ENCODE data around the gene PELO.

PELO gene

DNA sequence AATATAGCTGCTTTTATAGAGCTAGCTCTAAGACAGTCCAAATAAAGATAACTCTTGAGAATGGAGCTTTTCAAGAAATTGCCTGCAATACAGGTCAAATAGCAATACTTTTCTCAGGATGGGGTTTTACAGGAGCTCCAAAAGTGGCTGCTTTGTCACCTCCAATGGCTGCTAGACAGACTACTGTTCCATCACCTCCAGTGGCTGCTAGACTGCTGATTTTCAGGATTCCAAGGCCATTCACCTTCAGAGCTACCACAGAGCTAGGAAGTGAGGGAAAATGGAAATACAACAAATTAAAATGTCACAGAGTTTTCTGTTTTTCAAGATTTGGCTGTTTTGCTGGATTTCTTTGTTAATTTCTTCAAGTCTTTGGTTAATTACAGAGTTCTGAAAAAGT, 8.5 kb upstream of the PELO start:
- no peak overlapping the region for H3K4me3 ChIP-seq (ENCODE audit: low read depth, low read length)
- H3K4me1 ChIP-seq (ENCODE audit: control insufficient read depth, insufficient read depth, low read length): no peaks in the 10 kb centered on the region
- ChIA-PET POLR2A (interaction anchor here (1.2 kb wide), 1 partner anchor 8 kb away, joined by 3 read pairs; the partner anchor contains the start of genes ITGA1 and PELO), CTCF (no interaction called here)
- H3K36me3 ChIP-seq (ENCODE audit: control insufficient read depth in 2 of 2, insufficient read depth in 1 of 2, low read length in 2 of 2): no peaks in the 10 kb centered on the region
- TF ChIP-seq ZNF16 (tag by site-specific recombination; IDR thresholded peaks at IDR 0.05; ENCODE audit: low read depth): no peak
- TF ChIP-seq, protein P1, sequence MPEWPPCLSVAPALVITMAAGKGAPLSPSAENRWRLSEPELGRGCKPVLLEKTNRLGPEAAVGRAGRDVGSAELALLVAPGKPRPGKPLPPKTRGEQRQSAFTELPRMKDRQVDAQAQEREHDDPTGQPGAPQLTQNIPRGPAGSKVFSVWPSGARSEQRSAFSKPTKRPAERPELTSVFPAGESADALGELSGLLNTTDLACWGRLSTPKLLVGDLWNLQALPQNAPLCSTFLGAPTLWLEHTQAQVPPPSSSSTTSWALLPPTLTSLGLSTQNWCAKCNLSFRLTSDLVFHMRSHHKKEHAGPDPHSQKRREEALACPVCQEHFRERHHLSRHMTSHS (tag by site-specific recombination; IDR thresholded peaks at IDR 0.05): no peak
- H3K9me3 ChIP-seq (ENCODE audit: control insufficient read depth, insufficient read depth, low read depth, low read length): no peaks in the 10 kb centered on the region
- H3K27ac ChIP-seq (ENCODE audit: extremely low read depth, low read depth, low read length): no peak overlapping the region

DNA sequence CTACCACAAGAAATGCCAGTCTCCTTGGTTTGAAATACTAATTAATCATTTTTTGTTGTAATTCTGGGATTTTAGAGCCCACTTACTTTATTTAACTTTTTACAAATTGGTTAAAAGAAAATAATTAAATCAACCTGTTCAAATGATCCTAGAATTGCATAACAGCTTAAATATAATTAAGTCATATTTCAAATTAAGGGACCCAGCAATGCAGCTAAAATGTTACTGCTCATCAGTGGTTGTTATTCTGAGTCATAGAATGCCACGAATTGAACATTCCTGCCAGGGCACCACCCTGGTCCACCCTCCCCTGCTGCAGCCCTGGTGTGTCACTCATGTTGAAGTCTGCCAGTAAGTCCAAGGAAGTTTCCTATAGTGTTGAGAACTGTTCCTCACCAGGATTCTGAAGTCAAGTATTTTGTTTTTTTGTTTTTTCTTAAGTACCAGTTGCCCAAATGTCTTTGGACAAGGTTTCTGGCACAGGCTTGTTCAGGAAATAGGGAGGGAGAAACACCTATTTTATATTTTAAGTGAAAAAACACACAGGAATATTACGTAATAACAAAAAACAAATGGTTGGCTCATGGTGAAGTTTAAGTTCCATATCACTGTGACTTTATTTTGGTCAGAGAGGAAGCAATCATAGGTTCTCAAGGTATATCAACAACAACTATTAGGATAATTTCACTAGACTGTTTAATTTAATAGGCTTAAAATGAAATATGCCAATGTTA, 4.3 kb upstream of the PELO start:
- POLR2A ChIA-PET: no interaction called here
- Histone ChIP-seq H3K4me3 (ENCODE audit: low read depth, low read length) (no peak overlapping the region), H3K27ac (ENCODE audit: extremely low read depth, low read depth, low read length) (no peak overlapping the region), H3K36me3 (ENCODE audit: control insufficient read depth in 2 of 2, insufficient read depth in 1 of 2, low read length in 2 of 2) (no peaks in the 10 kb centered on the region), H3K4me1 (ENCODE audit: control insufficient read depth, insufficient read depth, low read length) (no peaks in the 10 kb centered on the region), H3K9me3 (ENCODE audit: control insufficient read depth, insufficient read depth, low read depth, low read length) (no peaks in the 10 kb centered on the region)
- TF ChIP-seq KLF1 (tag by site-specific recombination; IDR thresholded peaks at IDR 0.05): 0 out of 2 replicates have a peak, but pooled peaks have one; percentile 35
- TF ChIP-seq, protein P2, sequence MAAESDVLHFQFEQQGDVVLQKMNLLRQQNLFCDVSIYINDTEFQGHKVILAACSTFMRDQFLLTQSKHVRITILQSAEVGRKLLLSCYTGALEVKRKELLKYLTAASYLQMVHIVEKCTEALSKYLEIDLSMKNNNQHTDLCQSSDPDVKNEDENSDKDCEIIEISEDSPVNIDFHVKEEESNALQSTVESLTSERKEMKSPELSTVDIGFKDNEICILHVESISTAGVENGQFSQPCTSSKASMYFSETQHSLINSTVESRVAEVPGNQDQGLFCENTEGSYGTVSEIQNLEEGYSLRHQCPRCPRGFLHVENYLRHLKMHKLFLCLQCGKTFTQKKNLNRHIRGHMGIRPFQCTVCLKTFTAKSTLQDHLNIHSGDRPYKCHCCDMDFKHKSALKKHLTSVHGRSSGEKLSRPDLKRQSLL (tag by site-specific recombination; IDR thresholded peaks at IDR 0.05): no peak
- peak; percentile 43; the same call in 1 of the 2 replicates for TF ChIP-seq ZNF10 (tag by site-specific recombination; IDR thresholded peaks at IDR 0.05)
- CTCF ChIA-PET: interaction anchor here (0.7 kb wide), 1 partner anchor 291 kb away, joined by 3 read pairs; no protein-coding TSS in a partner anchor

DNA sequence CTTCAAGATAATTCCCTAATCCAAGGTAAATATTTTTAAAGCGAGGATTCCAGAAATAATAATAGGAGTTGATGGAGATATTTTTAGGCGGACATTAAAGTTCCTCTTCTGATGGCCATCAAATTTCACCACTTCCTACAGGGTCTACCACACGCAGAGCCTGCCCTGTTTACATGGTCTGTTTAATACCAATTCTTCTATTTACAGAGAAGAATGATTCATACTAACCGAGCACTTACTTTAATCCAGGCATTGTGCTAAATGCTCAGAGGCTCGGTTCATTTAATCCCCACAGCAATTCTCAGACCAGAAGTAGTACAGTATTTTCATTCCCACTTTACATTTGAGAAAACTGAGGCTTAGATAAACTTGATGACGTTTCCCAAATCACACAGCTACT, 3.0 kb upstream of the PELO start:
- H3K36me3 ChIP-seq (ENCODE audit: control insufficient read depth in 2 of 2, insufficient read depth in 1 of 2, low read length in 2 of 2): no peaks in the 10 kb centered on the region
- H3K4me1 ChIP-seq (ENCODE audit: control insufficient read depth, insufficient read depth, low read length): no peaks in the 10 kb centered on the region
- peak; percentile 44 for TF ChIP-seq GLIS1 (tag by site-specific recombination; IDR thresholded peaks at IDR 0.05)
- TF ChIP-seq, protein P2 (tag by site-specific recombination; IDR thresholded peaks at IDR 0.05): no peak
- ChIA-PET CTCF (interaction anchor here (0.6 to 0.7 kb wide), 2 partner anchors 15 to 30 kb away, joined by 3 to 4 read pairs; no protein-coding TSS in a partner anchor), POLR2A (no interaction called here)
- H3K9me3 ChIP-seq (ENCODE audit: control insufficient read depth, insufficient read depth, low read depth, low read length): no peaks in the 10 kb centered on the region
- no peak overlapping the region for H3K27ac ChIP-seq (ENCODE audit: extremely low read depth, low read depth, low read length)
- no peak overlapping the region for H3K4me3 ChIP-seq (ENCODE audit: low read depth, low read length)

DNA sequence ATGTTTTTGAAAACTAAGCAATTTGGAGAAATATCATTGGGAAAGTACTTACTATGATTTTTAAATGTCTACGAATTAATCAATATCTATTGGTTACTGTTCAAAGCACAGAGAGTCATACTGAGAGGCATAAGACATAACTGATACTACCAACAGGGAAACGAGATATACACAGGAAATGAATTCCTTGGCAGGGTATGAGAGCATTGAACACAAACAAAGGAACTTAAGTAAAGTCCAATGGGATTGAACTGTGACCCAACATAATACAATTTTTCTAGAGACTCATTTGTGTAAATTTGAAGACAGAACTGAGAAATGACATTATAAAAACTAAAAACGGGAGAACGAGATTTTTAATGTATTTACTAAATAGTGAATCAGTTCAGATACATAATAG, 1.3 kb upstream of the PELO start:
- Histone ChIP-seq H3K27ac (ENCODE audit: extremely low read depth, low read depth, low read length) (no peak overlapping the region), H3K9me3 (ENCODE audit: control insufficient read depth, insufficient read depth, low read depth, low read length) (no peaks in the 10 kb centered on the region), H3K4me1 (ENCODE audit: control insufficient read depth, insufficient read depth, low read length) (no peaks in the 10 kb centered on the region), H3K36me3 (ENCODE audit: control insufficient read depth in 2 of 2, insufficient read depth in 1 of 2, low read length in 2 of 2) (no peaks in the 10 kb centered on the region), H3K4me3 (ENCODE audit: low read depth, low read length) (no peak overlapping the region)
- CTCF ChIA-PET: interaction anchor here (1.0 to 4.2 kb wide), 6 partner anchors 10 to 135 kb away, joined by 3 to 20 read pairs (median 6); no protein-coding TSS in a partner anchor
- POLR2A ChIA-PET: interaction anchor here (5.2 kb wide), 1 partner anchor 14 kb away, joined by 57 read pairs; no protein-coding TSS in a partner anchor
- no peak for TF ChIP-seq ZNF791 (tag by site-specific recombination; IDR thresholded peaks at IDR 0.05)
- no peak for TF ChIP-seq ZNF555 (tag by site-specific recombination; conservative IDR thresholded peaks at IDR 0.05)
- TF ChIP-seq ZNF292 (tag by site-specific recombination; IDR thresholded peaks at IDR 0.05; ENCODE audit: borderline replicate concordance, low read depth): no peak
- no peak for TF ChIP-seq ZNF211 (tag by site-specific recombination; IDR thresholded peaks at IDR 0.05; ENCODE audit: low read depth)
- no peak for TF ChIP-seq ZNF391 (tag by site-specific recombination; IDR thresholded peaks at IDR 0.05; ENCODE audit: borderline replicate concordance, low read depth)

Data from HEK293 (cell line).